ENCODE data around the gene ADAM12.
"Not testable (repeated sequence)": the region's sequence is repeated elsewhere in the genome, so short reads cannot be mapped to it uniquely, and the experiment has no call there.

The ADAM12 gene

DNA sequence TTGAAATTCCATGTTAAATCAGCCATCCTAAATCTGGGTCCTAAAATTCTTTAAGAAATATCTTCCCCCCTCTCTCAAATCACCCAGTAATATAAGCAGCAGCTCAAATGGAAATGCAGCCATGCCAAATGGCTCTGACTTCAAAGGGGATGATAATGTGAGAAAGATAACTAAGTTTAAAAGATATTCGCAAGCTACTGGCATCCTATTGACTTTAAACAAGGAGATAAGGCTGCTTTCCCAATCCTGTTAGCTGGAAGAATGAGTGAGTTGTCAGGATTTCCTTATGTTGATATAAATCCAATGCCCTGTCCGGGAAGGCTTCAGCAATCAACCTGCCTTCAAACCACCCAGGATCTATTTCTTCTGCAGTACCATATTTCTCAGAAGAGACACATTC, 320.0 kb downstream of the ADAM12 start:
- DNase-seq = no peak

DNA sequence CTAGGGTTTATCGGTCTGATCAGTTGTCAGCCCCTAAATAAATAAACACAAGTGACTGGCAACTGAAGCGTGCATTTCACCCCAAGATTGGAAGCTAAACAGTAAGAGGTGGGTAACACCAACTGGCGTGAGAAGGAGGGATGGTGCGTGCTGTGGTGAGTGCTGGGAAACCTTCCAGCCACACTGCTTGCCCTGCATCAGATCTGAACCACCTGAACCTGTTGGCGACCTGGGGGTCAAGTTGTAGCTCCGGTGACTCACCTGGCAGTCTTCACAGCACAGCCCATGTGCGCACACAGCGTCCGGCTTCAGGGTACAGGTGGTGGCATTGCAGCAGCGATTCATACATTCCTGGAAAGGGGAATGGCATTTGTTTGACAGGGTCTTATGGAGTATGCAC, 321.8 kb downstream of the ADAM12 start:
- no peak for DNase-seq

DNA sequence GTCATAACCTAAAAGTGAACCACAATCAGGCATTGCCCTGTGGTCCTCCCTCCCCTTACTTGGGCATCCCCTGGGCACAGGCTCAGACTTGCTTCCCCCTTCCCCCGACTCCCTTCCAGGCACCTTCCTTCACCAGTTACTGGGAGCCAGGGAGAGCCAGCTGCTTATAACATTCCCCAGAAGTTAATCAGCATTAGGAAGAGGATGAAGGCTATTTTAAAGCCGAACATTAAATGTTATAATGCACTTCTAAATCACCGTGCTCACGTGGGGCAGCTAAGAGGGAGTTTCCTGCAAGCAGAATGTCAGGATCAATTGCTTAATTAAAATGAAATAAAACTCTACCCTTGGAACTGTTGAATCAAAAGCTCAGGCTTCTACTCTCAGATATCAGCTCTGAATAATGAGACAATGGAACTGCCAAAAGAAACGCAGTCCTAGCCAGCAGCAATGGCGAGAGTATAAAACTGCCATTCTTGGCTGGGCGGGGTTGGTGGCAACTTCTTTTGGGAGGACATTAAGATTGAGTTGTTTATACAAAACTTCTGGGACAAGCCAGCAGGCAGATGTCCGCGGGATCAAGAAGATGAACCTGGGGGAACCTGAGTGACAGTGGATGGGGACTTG, 322.4 kb downstream of the ADAM12 start:
- DNase-seq = no peak

DNA sequence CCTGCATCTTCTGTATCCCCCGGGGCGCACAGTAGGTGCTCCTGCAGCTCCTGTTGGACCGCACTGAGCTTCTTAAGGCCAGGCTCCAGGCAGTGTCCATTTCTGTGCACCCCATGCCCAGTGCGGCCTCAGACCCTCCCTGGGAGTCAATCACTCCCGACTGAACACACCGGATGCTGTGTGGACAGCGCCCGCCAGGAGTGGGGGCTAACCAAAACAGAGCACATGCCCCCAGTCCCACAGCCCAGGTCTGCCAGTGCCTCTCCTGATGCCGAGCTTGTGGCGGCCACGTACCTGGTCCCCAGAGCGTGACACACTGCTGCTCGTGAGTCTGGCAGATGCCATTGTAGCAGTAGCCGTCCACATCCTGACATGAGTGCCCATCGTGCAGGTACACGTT, 323.8 kb downstream of the ADAM12 start:
- DNase-seq = no peak

DNA sequence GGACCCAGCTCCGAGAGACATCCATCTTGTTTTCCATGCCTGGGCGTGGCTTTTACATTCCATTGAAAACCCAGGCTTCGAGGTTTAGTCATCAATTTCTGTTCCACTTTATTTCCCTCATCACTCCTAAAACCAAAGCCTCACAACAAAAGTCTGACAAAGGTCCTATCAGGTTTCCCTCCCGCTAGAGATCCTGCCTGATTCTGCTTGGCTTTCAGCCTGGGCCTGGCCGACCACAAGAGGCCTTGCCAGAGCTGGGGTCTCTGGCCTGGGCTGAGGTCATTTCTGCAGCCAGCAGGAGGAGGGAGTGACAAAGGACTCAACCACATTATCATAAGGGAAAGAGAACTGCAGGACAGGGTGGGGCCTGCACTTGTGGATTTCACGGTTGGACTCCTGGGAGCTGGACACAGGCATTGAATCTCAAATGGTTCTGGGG, 324.9 kb downstream of the ADAM12 start:
- DNase-seq = no peak

DNA sequence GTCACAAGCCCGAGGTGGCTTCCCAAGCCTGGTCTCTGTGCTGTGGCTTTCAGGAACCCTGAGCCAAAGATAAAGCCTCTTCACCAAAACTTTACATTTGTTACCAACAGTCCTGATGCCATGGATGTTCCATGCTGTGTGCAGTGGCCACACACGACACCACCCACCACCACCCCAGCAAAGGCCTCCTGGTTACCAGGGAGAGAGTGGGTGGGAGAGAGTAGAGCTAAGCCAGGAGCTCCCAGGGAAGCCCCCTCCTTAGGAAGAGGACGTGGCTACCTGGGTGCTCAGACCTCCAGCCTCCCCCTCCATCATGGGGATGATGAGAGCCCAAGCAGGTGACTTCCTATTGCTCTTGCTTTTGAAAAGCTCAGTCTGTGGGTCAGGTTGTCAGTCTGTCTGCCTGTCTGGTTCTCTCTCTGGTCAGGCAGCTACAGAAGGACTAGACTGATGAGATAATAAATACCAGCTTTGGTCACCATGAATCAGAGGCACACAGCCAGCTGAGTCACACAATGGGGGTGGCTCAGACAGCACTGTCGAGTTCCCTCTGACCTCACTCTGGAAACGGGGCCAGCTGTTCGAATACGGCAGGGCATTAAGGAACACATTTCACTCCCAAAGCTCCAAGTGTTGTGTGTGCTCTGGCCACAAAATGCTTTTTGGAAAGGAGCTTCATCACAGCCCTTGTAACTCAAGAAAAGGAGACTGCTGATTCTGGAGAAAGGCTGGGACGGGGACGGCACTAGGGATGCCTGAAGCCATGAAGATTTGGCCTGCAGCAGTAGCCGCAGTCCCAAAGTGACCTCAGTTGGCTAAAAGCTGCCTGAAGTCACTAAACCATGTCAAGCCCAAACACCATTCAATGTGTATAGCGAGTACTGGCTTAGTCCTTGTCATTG, 325.9 kb downstream of the ADAM12 start:
- no peak for DNase-seq

DNA sequence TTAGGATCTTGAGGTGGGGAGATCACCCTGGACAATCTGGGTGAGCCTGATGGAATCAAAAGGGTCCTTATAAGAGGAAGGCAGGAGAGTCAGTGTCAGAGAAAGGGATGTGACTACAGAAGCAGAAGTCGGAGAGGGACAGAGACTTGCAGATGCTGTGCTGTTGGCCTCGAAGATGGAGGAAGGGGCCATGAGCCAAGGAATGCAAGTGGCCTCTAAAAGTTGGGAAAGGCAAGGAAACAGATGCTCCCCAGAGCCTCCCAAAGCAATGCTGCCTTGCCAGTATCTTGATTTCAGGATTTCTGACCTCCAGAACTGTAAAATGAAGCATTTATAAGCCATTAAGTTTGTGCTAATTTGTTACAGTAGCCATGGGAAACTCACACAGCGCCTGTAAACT, 326.8 kb downstream of the ADAM12 start:
- DNase-seq = no peak

DNA sequence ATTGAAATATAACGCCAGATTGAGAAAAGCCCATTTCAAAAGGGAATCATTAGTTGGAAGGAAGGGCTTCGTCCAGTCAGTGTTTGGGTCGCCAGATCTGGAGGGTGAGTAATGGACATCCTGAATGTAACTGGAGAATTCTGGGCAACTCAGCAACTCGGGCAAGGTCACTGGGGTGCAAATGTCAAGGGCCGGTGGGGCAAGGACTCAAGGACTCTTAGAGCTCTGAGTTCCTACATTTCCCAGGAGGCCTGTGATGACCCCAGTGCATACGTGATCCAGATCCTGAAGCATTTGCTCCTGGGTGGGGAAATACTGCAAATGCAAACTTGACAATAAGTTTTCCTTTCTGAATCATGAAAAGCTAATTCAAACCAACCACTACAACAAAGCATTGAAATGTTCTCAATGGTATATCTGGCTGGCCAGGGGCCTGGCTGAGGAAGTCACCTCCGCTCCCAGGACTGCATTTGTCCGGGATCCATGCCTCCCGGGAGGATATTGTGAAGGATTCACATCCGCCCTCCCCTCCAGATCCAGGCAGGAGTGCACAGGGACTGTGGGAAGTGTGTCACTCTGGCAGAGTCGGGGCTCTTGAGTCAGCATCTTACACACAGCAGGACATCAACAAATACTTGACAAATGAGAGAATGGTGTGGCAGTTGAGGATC, 327.9 kb downstream of the ADAM12 start:
- no peak for DNase-seq

DNA sequence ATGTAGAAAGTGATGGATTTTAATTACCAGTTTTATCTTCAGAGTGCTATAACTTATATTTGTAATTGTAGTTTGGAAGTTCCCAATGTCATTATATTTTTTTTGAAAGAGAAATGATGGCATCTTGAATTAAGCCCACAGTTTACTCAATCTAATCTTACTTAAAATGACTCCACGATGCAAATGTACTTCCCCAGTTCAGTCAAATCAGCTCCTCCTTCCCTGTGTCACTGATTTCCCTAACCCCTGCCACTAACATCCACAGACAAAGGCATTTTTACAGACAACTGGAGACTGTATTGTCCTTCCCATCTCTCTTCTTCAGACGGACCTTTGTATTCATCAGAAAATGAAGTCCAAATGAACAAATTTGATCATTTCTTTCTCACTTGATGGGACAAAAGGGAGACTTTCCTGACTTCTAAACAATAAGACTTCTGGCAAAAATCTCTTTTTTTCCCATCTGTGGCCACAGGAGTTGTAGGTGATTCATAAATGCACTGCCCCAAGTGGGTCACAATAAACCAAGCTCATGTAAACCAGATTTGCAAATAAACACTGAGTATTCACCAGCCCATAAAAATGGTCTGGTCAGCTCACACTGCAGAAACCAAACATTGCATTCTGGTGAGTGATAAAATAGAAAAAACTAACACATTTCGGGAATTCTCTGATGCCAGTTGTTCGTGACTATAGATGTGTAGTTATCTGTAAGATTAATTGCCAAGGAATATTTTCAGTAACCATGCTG, 329.0 kb downstream of the ADAM12 start:
- no peak for DNase-seq

DNA sequence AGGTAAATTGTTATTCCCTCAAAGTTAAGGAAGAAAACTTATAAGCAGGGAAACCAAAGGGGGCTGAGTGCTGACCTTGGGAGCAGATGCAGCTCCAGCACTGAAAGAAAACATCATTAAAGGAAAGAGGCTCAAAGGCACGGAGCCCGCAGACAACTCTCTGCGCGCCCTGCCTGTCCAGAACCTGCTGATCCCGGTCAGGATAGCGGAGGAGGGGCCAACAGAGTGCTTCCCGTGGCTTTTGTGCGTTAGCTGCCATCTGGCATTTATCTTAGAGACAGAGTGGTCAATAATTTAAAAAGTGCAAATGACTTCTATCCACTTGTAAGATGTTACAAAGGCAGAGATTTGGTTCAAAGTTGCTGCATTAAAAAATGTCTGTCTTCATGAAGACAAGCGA, 329.8 kb downstream of the ADAM12 start:
- DNase-seq = no peak

DNA sequence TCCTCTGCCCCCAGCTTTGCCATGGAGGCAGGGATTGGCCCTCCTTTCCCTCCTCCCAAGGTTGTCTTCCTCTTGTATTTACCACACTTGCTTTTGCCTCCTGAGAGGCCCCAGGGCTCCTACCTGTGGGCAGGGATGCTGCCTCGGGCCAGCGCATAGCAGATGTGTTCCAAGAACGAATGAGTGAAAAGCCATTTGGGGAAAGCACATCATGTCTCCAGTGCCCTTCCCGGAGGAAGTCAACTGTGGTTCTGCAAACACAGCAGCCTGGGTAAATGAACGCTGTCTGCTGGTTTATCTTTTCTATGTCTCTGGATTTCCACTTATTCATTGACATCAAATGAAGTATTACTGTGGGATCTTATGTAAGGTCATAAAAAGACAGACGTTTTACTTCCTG, 330.2 kb downstream of the ADAM12 start:
- DNase-seq = no peak

DNA sequence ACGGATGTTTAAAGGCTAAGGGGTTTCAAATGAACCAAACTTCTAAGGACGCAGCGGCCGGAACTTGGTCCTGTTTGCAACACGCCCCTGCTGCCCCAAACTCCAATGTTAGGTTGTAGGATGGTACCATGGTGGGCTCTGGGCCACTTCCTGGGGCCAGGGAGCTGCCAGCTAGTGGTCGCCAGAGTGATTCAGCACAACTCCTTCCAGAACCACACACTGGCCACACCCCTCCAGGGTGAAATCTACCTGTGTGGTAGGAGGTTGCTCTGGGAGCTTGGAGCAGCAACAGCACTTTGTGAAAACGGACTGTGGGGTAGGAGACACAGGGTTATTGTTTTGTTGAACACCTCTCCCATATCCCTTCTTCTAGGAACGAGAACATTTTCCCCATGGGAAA, 330.8 kb downstream of the ADAM12 start:
- DNase-seq = no peak

DNA sequence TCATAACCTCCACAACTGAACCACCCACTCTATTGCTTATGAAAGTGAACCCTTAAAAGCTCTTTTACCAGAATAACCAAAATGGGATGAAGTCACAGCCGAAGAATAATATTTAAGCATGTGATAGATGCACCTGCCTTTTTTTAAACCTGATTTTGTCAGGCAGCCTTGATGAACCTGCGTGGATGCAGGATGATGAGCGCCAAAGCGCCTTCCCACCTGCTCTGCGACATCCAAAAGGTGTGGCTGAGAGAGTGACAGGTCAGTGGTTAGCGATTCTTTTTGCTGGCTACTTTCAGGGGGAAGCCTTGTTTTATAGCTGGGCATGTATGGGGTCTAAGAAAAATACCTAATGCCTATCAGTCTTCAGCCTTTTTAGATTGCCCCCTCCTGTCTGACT, 334.1 kb downstream of the ADAM12 start:
- DNase-seq = no peak

DNA sequence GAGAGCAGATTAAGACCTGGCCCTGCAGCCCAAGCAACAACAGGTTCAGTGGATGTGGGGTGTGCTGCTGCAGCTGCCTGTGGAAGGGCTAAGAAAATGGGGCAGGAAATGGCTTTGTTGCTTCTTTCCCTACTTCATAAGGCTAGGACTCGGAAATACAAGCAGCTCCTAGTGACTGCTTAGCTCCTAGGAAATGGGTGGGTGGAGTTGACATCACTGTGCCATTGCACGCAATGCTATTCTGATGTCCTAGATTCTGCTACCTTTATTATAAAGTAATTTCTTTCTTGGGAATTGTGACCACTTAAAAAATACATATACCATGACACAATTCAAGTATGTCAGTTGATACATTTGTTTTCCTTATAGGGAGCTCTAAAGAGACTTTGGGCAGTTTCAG, 336.1 kb downstream of the ADAM12 start:
- no peak for DNase-seq

DNA sequence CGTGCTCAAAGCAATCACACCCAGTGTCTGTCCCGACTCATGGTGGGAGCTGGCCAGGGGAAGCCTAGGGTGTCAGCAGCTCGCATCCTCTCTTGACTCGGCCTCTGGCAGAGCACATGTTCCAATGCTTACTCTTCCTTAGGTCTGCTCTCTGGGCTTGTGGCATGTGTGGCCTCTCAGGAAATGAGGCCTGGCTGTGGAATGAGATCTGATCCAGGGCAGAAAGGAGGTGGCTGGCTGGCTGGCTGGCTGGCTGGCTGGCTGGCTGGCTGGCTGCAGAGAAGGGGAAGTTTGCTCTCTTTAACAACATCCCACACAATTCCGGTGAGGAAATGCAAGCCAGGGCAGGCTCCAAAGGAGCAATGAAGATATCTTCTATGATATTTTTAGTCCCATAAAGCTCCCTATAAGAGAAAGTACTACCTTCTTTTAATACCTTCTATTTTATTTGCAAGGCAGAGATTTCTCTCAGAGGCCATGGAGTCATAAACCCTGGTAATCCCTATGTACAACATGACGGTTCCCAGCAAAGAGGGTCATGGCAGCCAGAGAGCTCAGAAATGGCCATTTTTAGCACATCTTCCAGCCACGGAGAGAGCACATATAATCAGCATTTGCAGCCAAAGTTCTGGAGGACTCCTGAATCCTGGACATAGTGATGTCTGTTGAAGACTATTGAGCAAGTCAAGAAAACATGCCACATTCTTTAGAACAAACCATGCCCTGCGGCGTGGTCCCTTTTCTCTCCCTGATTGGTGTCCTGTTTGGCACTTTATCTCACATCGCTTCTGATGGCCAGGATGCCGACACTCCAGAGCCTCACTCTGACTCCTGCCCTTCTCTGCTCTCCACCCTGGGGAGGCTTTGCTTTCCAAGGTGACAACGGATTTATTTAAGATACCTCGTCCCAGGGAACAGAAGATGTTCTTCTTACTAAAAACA, 338.2 kb downstream of the ADAM12 start:
- DNase-seq = no peak

DNA sequence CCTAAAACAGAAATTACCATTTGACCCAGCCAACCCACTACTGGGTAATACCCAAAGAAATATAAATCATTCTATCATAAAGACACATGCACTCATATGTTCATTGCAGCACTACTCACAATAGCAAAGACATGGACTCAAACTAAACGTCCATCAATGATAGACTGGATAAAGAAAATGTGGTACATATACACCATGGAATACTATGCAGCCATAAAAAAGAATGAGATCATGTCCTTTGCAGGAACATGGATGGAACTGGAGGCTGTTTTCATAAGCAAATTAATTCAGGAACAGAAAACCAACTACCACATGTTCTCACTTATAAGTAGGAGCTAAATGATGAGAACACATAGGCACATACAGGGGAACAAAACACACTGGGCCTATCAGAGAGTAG, 340.5 kb downstream of the ADAM12 start:
- not testable (repeated sequence) for DNase-seq

DNA sequence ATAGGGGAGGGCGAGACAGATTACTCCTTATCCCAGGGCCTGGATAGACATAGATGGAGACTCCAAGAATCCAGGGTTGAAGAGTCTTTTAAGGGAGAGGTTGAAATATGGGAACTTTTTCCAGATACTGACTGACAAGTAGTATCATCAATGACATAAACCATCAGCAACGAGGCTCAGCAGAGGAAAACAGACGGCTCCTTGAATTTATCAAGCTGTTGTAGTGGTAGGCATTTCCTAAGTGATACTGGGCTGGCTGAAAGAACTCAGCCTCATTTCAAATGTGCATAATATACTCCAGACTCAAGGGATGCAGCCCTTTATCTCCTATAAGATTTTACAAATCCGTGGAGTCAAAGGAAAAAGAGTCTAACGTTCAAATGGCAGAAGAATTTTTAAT, 341.4 kb downstream of the ADAM12 start:
- no peak for DNase-seq

DNA sequence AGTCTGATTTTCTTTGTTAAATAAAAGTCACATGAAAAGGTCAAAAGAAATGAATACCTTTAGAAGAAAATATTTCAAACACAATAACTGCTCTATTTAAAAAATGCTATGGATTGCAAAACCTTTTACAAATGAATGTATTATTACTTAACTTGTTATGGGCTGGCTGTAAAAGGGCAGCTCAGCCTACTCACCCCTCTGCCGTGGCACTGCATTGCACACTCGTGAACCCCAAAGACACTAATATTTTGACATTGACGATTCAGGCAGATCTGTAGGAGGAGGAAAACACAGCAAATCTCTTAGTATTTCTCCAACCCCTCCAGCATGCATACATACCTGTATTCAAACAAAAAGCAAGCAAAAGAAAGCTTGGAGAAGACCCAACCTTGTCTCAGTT, 342.4 kb downstream of the ADAM12 start:
- no peak for DNase-seq

DNA sequence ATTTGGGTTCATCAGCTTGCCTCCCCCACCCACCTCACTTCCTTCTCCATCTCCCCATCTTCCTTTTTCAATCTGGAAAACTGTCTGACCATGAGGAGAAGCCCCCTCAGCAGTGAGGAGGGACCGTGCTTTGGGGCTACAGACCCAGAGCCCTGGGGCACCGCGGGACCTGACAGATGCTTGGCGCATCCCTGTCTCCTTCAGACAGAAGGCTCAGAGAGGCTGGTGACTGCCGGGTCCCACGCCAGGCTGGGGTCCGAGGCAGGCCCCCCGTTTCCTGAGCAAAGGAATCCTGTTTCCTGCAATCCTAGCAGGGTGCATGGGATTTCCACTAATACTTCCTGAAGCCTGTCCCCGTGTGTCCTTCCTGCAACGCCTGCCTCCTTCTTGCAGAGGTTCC, 344.9 kb downstream of the ADAM12 start:
- DNase-seq = no peak

DNA sequence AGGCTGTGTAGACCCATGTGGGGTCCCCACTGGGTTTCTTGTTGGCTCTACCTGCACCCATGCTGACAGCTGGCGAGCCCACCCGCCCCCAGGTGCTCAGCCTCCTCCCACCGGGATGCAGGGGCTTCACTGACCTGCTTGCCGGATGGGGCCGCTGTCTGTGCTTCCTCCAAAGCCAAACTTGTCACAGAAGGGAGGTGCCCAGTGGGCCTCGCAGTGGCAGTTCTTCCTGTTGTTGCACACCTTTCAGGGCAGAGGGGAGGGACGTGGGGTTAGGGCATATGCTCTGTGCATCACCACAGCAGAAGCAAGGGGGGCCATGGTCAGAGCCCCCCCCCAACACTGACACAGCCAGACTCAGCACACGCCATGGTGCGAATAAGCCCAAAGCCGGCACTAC, 345.4 kb downstream of the ADAM12 start:
- peak in 2 of 4 experiments; percentile 28 to 36 for DNase-seq

DNA sequence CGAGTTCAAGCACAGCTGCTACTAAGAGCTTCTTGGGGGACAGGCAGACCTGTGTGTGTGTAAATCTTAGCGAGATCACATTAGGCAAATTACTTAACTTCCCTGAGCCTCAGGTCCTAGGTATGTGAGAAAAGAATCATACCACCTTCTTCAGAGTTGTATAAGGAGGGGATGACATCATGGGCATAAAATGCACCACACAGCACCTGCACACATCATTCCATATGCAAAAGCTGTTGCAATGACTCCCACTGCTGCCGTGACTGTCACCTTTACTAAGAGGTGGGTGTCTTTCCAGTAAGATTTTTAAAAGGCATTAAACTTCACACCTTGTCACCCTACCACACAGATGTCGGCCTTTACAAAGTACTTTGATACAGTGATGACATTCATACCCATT, 345.9 kb downstream of the ADAM12 start:
- DNase-seq = no peak

DNA sequence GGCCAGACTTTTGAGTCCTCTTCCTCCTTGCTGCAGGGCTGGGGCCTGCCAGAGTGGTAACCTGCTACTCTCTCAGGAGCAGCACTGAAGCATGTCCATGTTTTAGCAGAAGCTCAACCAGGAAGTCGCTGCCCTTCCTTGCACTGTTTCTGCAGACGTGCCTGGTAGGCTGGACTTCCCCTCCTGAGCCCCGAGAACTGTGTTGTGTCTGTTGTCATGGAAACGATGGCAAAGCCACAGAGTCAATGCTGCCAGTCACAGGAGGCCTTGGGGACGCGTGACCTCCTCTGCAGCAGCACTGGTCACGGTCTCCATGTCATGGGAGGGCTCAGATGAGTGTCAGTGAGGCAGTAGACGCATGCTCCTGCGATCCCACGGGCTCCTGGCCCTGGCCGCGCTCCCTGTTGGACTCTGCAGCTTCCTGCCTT, 346.5 kb downstream of the ADAM12 start:
- DNase-seq = peak; percentile 47 to 71 (median 66)
